PC-9 (cell line): ENCODE measurements around the gene IFNLR1. TPM values are rescaled to one million over a fixed set of nuclear protein-coding genes. Genes with fewer than 3 reads are reported as not detected.

ENCODE experiments used
- BruUV-seq: library from RNA; stranded (reverse); fragments of 400-500 nt; replicated peaks from 2 replicates; lab custom pipeline; 2021; lab: Mats Ljungman, UMichigan
- CTCF ChIA-PET: fragments of 300-600 bp; sonication (Branson Sonifier 250); formaldehyde crosslinking; loops from one replicate; lab custom pipeline; 2022; ENCODE audit warnings: antibody characterized with exemption; lab: Charles Lee
- POLR2A ChIA-PET: fragments of 300-600 bp; sonication (Branson Sonifier 250); formaldehyde crosslinking; loops from one replicate; lab custom pipeline; 2022; ENCODE audit warnings: antibody characterized with exemption; ENCODE audit not compliant: unreplicated experiment; lab: Charles Lee
- DNase-seq, 2 experiments: peaks; one replicate each; pipeline versions ENCODE4 v3.0.0 to v3.0.0-alpha.2; 2015 to 2022; ENCODE audit warnings: mixed read lengths in 1 of 2
- H2AFZ ChIP-seq: fragments of 200-600 bp; sonication (generic); 2 replicates; pipeline ENCODE4 v1.8.1; 2017; ENCODE audit warnings: antibody characterized with exemption
- H3F3A ChIP-seq: fragments of 200-600 bp; sonication (generic); 2 replicates; pipeline ENCODE4 v1.8.1; 2017; ENCODE audit warnings: antibody characterized with exemption, mild to moderate bottlenecking, low read depth; ENCODE audit not compliant: insufficient read depth
- H3K27ac ChIP-seq: fragments of 200-600 bp; sonication (generic); 2 replicates; pipeline ENCODE4 v1.6.1; 2016; ENCODE audit warnings: mixed run types
- H3K27me3 ChIP-seq: fragments of 200-600 bp; sonication (generic); 2 replicates; pipeline ENCODE4 v1.6.1; 2016; ENCODE audit warnings: low read depth, mixed run types; ENCODE audit not compliant: insufficient read depth
- H3K36me3 ChIP-seq: fragments of 200-600 bp; sonication (generic); 2 replicates; pipeline ENCODE4 v1.6.1; 2016; ENCODE audit warnings: low read depth, mixed run types
- H3K4me1 ChIP-seq: fragments of 200-600 bp; sonication (generic); replicated peaks from 2 replicates; pipeline ENCODE4 v1.6.1; 2016; ENCODE audit warnings: mixed run types; ENCODE audit not compliant: insufficient read depth
- H3K4me2 ChIP-seq: fragments of 200-600 bp; sonication (generic); 2 replicates; pipeline ENCODE4 v1.6.1; 2017; ENCODE audit warnings: mixed run types
- H3K4me3 ChIP-seq: fragments of 200-600 bp; sonication (generic); 2 replicates; pipeline ENCODE4 v1.6.1; 2016; ENCODE audit warnings: mixed run types
- H3K79me2 ChIP-seq: fragments of 200-600 bp; sonication (generic); 2 replicates; pipeline ENCODE4 v1.6.1; 2017; ENCODE audit warnings: low read depth, mixed run types
- H3K9me2 ChIP-seq: fragments of 200-600 bp; sonication (generic); 2 replicates; pipeline ENCODE4 v1.8.1; 2017; ENCODE audit warnings: mild to moderate bottlenecking; ENCODE audit not compliant: insufficient read depth
- H3K9me3 ChIP-seq: fragments of 200-600 bp; sonication (generic); 2 replicates; pipeline ENCODE4 v1.8.1; 2016; ENCODE audit warnings: low read depth; ENCODE audit not compliant: insufficient read depth
- H4K20me1 ChIP-seq: fragments of 200-600 bp; sonication (generic); 2 replicates; pipeline ENCODE4 v1.8.1; 2017; ENCODE audit not compliant: insufficient read depth
- EZH2 ChIP-seq: fragments of 200-600 bp; sonication (generic); IDR thresholded peaks from 2 replicates; pipeline ENCODE4 v1.8.0; 2017; ENCODE audit warnings: antibody characterized with exemption, low read depth
- intact Hi-C: fragments of 100-400 bp; cut with micrococcal nuclease; formaldehyde crosslinking; loops from one replicate; pipeline ENCODE4 v1.10.0; 2022; ENCODE audit not compliant: unreplicated experiment
- total RNA-seq: library from RNA; stranded (reverse); gene quantifications from 2 replicates; pipeline ENCODE4 v1.2.3, GENCODE V29; 2021
- TF ChIP-seq, protein P1 (sequence below): fragments of 200-600 bp; sonication (generic); conservative IDR thresholded peaks from 2 replicates; pipeline ENCODE4 v1.6.1; 2017; ENCODE audit warnings: mixed run types, antibody characterized with exemption, mild to moderate bottlenecking, moderate library complexity

IFNLR1 gene
- total RNA-seq, 1 experiment from 2014 or later = 5.5 TPM

GRCh38 chr1:24206516-24207394, 19.7 kb upstream of the IFNLR1 start:
- TF ChIP-seq, protein P1, sequence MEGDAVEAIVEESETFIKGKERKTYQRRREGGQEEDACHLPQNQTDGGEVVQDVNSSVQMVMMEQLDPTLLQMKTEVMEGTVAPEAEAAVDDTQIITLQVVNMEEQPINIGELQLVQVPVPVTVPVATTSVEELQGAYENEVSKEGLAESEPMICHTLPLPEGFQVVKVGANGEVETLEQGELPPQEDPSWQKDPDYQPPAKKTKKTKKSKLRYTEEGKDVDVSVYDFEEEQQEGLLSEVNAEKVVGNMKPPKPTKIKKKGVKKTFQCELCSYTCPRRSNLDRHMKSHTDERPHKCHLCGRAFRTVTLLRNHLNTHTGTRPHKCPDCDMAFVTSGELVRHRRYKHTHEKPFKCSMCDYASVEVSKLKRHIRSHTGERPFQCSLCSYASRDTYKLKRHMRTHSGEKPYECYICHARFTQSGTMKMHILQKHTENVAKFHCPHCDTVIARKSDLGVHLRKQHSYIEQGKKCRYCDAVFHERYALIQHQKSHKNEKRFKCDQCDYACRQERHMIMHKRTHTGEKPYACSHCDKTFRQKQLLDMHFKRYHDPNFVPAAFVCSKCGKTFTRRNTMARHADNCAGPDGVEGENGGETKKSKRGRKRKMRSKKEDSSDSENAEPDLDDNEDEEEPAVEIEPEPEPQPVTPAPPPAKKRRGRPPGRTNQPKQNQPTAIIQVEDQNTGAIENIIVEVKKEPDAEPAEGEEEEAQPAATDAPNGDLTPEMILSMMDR = no peak
- TF ChIP-seq EZH2 = no peak
- H3K79me2 ChIP-seq = no peaks in the 10 kb centered on the region
- no peaks in the 10 kb centered on the region for H3K36me3 ChIP-seq
- no peaks in the 10 kb centered on the region for H3K9me3 ChIP-seq
- H3K4me1 ChIP-seq = peaks cover 24% of the 10 kb centered on the region
- no peak overlapping the region for H3K4me2 ChIP-seq
- POLR2A ChIA-PET = no interaction called here
- no peaks in the 10 kb centered on the region for H3K27me3 ChIP-seq
- peak in 1 of 2 experiments; percentile 29 for DNase-seq
- H3K4me3 ChIP-seq = no peak overlapping the region
- H2AFZ ChIP-seq = no peak overlapping the region
- no peaks in the 10 kb centered on the region for H4K20me1 ChIP-seq
- H3F3A ChIP-seq = peaks cover 21% of the 10 kb centered on the region
- H3K9me2 ChIP-seq = no peaks in the 10 kb centered on the region
- H3K27ac ChIP-seq = no peak overlapping the region
- no TSS peak for BruUV-seq
- intact Hi-C loops = loop anchor here (10.0 kb wide), 1 partner anchor 628 kb away; no protein-coding TSS in a partner anchor
- CTCF ChIA-PET = no interaction called here

DNA sequence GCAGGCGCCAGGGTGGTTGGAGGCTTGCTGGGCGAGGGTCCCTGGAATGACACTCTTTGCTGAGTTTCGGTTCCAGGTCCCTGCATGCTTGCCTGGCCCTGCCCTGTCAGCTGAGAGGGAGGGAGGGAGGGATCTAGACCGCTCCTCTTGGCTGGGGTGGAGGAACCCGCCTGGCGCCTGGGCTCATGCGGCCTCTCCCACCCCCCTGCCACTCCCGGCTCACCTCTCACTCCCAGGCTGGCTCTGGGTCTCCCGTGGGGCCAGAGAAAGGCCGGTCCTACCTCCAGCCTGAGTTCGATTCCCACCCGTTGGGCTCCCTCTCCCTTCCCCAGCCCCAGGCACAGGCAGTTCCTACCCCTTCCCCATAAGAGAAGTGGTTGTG, 19.0 kb upstream of the IFNLR1 start:
- no peak for TF ChIP-seq EZH2
- TF ChIP-seq, protein P1 = no peak
- ChIA-PET CTCF (interaction anchor here (0.6 kb wide), 1 partner anchor 28 kb away, joined by 3 read pairs; no protein-coding TSS in a partner anchor), POLR2A (interaction anchor here (1.2 kb wide), 1 partner anchor 106 kb away, joined by 3 read pairs; no protein-coding TSS in a partner anchor)
- no peaks in the 10 kb centered on the region for H3K27me3 ChIP-seq
- BruUV-seq = no TSS peak
- H3K79me2 ChIP-seq = no peaks in the 10 kb centered on the region
- no peaks in the 10 kb centered on the region for H3K36me3 ChIP-seq
- H4K20me1 ChIP-seq = no peaks in the 10 kb centered on the region
- intact Hi-C loops = loop anchor here (10.0 kb wide), 1 partner anchor 629 kb away; no protein-coding TSS in a partner anchor
- H3K4me2 ChIP-seq = no peak overlapping the region
- H3K9me2 ChIP-seq = no peaks in the 10 kb centered on the region
- H3F3A ChIP-seq = peaks cover 25% of the 10 kb centered on the region
- H3K9me3 ChIP-seq = no peaks in the 10 kb centered on the region
- H3K27ac ChIP-seq = no peak overlapping the region
- H3K4me3 ChIP-seq = no peak overlapping the region
- no peak for DNase-seq
- H2AFZ ChIP-seq = no peak overlapping the region
- peaks cover 27% of the 10 kb centered on the region for H3K4me1 ChIP-seq

GRCh38 chr1:24205345-24206082, 18.4 kb upstream of the IFNLR1 start:
- Histone ChIP-seq H3K9me3 (no peaks in the 10 kb centered on the region), H3K4me2 (no peak overlapping the region), H3K9me2 (no peaks in the 10 kb centered on the region), H3K4me1 (peaks cover 27% of the 10 kb centered on the region), H3K27me3 (no peaks in the 10 kb centered on the region), H2AFZ (no peak overlapping the region), H3K79me2 (no peaks in the 10 kb centered on the region), H3K27ac (no peak overlapping the region), H3K4me3 (no peak overlapping the region), H4K20me1 (no peaks in the 10 kb centered on the region), H3F3A (peaks cover 25% of the 10 kb centered on the region), H3K36me3 (no peaks in the 10 kb centered on the region)
- TF ChIP-seq, protein P1 = no peak
- TF ChIP-seq EZH2 = no peak
- intact Hi-C loops = loop anchor here (10.0 kb wide), 1 partner anchor 629 kb away; no protein-coding TSS in a partner anchor
- BruUV-seq = no TSS peak
- POLR2A ChIA-PET = interaction anchor here (1.2 kb wide), 1 partner anchor 107 kb away, joined by 3 read pairs; no protein-coding TSS in a partner anchor
- CTCF ChIA-PET = interaction anchor here (0.6 kb wide), 1 partner anchor 27 kb away, joined by 3 read pairs; no protein-coding TSS in a partner anchor
- DNase-seq = no peak
